Lower lobe of right lung (tissue), 2 donors: ENCODE results near the gene ME3. TPM values are rescaled to one million over a fixed set of nuclear protein-coding genes. Genes with fewer than 3 reads are reported as not detected.
A peak's percentile ranks its signal among the peaks of the same experiment; 100 is the strongest.

Experiments
- ATAC-seq, 2 donors: fragments of 200-7000 bp; cut with Tn5 transposase; one replicate each; pipeline ENCODE4 v1.9.1; 2020 to 2022; ENCODE audit warnings: mild to moderate bottlenecking in 2 of 2, moderate library complexity in 2 of 2
- DNase-seq: peaks from one replicate; pipeline ENCODE4 v3.0.0-alpha.2; 2020
- H3K27ac ChIP-seq: fragments of 200-600 bp; one replicate; pipeline ENCODE4 v1.8.0; 2022
- H3K27me3 ChIP-seq: fragments of 200-600 bp; one replicate; pipeline ENCODE4 v1.8.0; 2022; ENCODE audit warnings: low read depth
- H3K36me3 ChIP-seq: fragments of 200-600 bp; one replicate; pipeline ENCODE4 v1.8.0; 2022; ENCODE audit warnings: mild to moderate bottlenecking
- H3K4me1 ChIP-seq: fragments of 200-600 bp; one replicate; pipeline ENCODE4 v1.8.0; 2022
- H3K4me3 ChIP-seq: fragments of 200-600 bp; one replicate; pipeline ENCODE4 v1.8.0; 2022; ENCODE audit warnings: mild to moderate bottlenecking
- H3K9me3 ChIP-seq: fragments of 200-600 bp; one replicate; pipeline ENCODE4 v1.8.0; 2022
- CTCF ChIP-seq: fragments of 200-600 bp; IDR thresholded peaks from one replicate; pipeline ENCODE4 v1.8.0; 2022; ENCODE audit warnings: antibody characterized with exemption, mild to moderate bottlenecking
- intact Hi-C: fragments of 100-400 bp; cut with DNase I; formaldehyde crosslinking; loops from one replicate; pipeline ENCODE4 v1.11.0; 2022
- total RNA-seq: library from RNA; stranded (reverse); fragmentation: NEBNext Ultra II Directional; extraction: Animal tissue kit (Norgen Biotek cat#: 25700); gene quantifications from one replicate; pipeline ENCODE4 v1.2.1, GENCODE V29; 2021
- donor health status: DM: no; HTN: yes; CAD: no; lungs with severe emphysema.

Gene ME3
- total RNA-seq, 1 donor from 2014 or later = 18.6 TPM

GRCh38 chr11:86699040-86699791 is 26.8 kb upstream of the ME3 start:
- no peaks in the 10 kb centered on the region for H3K27me3 ChIP-seq
- H3K27ac ChIP-seq = no peak overlapping the region
- intact Hi-C loops = no loop called here
- H3K4me1 ChIP-seq = peaks cover 10% of the 10 kb centered on the region
- ATAC-seq (no peak), DNase-seq (no peak)
- H3K9me3 ChIP-seq = no peaks in the 10 kb centered on the region
- no peak overlapping the region for H3K4me3 ChIP-seq
- no peaks in the 10 kb centered on the region for H3K36me3 ChIP-seq
- TF ChIP-seq CTCF = no peak

DNA sequence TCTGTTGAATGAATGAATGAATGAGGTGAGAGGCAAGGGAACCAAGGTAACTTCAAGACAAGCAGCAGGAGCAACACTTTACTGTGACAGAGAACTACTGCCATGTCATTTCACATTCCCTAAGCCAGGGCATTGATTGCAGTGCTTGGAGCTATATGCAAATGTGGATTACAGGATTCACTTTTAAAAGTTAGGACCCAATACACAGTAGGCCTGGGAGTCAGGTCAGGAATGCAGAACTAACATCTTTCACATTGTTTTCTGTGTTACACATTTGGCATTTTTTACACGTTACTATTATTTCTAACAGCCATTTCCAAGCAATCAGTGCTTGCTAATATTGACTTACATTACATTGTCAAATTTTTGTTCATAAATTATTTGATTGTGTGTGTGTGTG is 26.2 kb upstream of the ME3 start:
- Histone ChIP-seq H3K27me3 (no peaks in the 10 kb centered on the region), H3K36me3 (no peaks in the 10 kb centered on the region), H3K9me3 (no peaks in the 10 kb centered on the region), H3K27ac (no peak overlapping the region), H3K4me1 (peaks cover 10% of the 10 kb centered on the region), H3K4me3 (no peak overlapping the region)
- no peak for DNase-seq
- TF ChIP-seq CTCF = no peak
- no peak for ATAC-seq
- intact Hi-C loops = no loop called here

- Histone ChIP-seq H3K27me3 (no peaks in the 10 kb centered on the region), H3K4me3 (no peak overlapping the region), H3K9me3 (no peaks in the 10 kb centered on the region), H3K4me1 (peaks cover 10% of the 10 kb centered on the region), H3K36me3 (no peaks in the 10 kb centered on the region), H3K27ac (no peak overlapping the region)
- intact Hi-C loops = no loop called here
- no peak for TF ChIP-seq CTCF
- DNase-seq (no peak), ATAC-seq (no peak)
Measured at GRCh38 chr11:86696451-86696850, 24.0 kb upstream of the ME3 start.

GRCh38 chr11:86696004-86696403 is 23.6 kb upstream of the ME3 start:
- ATAC-seq = peak in 1 of 2 donors; percentile 41
- H3K27ac ChIP-seq = no peak overlapping the region

DNA sequence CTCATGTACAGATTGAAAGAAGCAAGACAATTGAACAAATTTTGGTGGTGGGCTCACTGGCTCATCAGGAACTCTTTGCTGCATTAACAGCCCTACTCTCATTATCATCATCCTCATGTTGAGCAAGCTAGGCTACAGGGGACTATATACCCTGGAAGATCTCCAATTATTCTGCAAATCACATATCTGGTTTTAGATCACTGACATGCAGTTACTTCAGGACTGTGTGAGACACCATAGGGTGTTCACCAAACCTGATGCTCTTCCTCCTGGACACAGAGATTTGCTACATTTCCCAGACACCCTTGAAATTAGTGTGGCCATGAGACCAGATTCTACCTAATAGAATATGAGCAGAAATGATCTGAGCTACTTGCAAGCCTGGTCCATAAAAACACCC is 23.0 kb upstream of the ME3 start:
- intact Hi-C loops = no loop called here
- Histone ChIP-seq H3K27me3 (no peaks in the 10 kb centered on the region), H3K36me3 (no peaks in the 10 kb centered on the region), H3K27ac (no peak overlapping the region), H3K4me1 (peaks cover 10% of the 10 kb centered on the region), H3K4me3 (no peak overlapping the region), H3K9me3 (no peaks in the 10 kb centered on the region)
- TF ChIP-seq CTCF = no peak
- ATAC-seq = no peak
- DNase-seq = no peak

More at GRCh38 chr11:86696004-86696403, 23.6 kb upstream of the ME3 start:
- TF ChIP-seq CTCF = no peak
- DNase-seq = no peak
- Histone ChIP-seq H3K4me1 (peaks cover 10% of the 10 kb centered on the region), H3K4me3 (no peak overlapping the region), H3K9me3 (no peaks in the 10 kb centered on the region), H3K36me3 (no peaks in the 10 kb centered on the region), H3K27me3 (no peaks in the 10 kb centered on the region)
- intact Hi-C loops = no loop called here
